Measurements from ENCODE around the gene DIP2C.
"Not testable (repeated sequence)": the region's sequence is repeated elsewhere in the genome, so short reads cannot be mapped to it uniquely, and the experiment has no call there.

DIP2C gene

GRCh38 chr10:375815-376505, 313.5 kb downstream of the DIP2C start:
- no peak for DNase-seq (ENCODE audit: low read depth)

- DNase-seq (ENCODE audit: low read depth) = no peak
These were observed 315.1 kb downstream of the DIP2C start for GRCh38 chr10:374354-374753.

- no peak for DNase-seq (ENCODE audit: low read depth)
These were observed 315.8 kb downstream of the DIP2C start for GRCh38 chr10:373526-374309.

- DNase-seq (ENCODE audit: low read depth) = no peak
These were observed 316.5 kb downstream of the DIP2C start for GRCh38 chr10:373015-373414.

GRCh38 chr10:372566-372965, 316.9 kb downstream of the DIP2C start:
- no peak for DNase-seq (ENCODE audit: low read depth)

- no peak for DNase-seq (ENCODE audit: low read depth)
These were observed 318.0 kb downstream of the DIP2C start for GRCh38 chr10:371515-371914.

- DNase-seq (ENCODE audit: low read depth) = no peak
These were observed 319.0 kb downstream of the DIP2C start for GRCh38 chr10:370449-370825.

- no peak for DNase-seq (ENCODE audit: low read depth)
These were observed 319.6 kb downstream of the DIP2C start for GRCh38 chr10:369684-370448.

- DNase-seq (ENCODE audit: low read depth) = no peak
These were observed 320.2 kb downstream of the DIP2C start for GRCh38 chr10:369221-369683.

- no peak for DNase-seq (ENCODE audit: low read depth)
These were observed 320.8 kb downstream of the DIP2C start for GRCh38 chr10:368579-369220.

GRCh38 chr10:368107-368506, 321.4 kb downstream of the DIP2C start:
- DNase-seq (ENCODE audit: low read depth) = not testable (repeated sequence)

GRCh38 chr10:367636-368035, 321.8 kb downstream of the DIP2C start:
- no peak for DNase-seq (ENCODE audit: low read depth)

GRCh38 chr10:366186-366585, 323.3 kb downstream of the DIP2C start:
- DNase-seq (ENCODE audit: low read depth) = no peak

GRCh38 chr10:364267-364775, 325.1 kb downstream of the DIP2C start:
- DNase-seq (ENCODE audit: low read depth) = no peak

GRCh38 chr10:363152-363551, 326.3 kb downstream of the DIP2C start:
- no peak for DNase-seq (ENCODE audit: low read depth)

- DNase-seq (ENCODE audit: low read depth) = no peak
These were observed 328.0 kb downstream of the DIP2C start for GRCh38 chr10:361203-362081.

- no peak for DNase-seq (ENCODE audit: low read depth)
These were observed 328.8 kb downstream of the DIP2C start for GRCh38 chr10:360653-361052.

- DNase-seq (ENCODE audit: low read depth) = no peak
These were observed 329.7 kb downstream of the DIP2C start for GRCh38 chr10:359762-360161.

GRCh38 chr10:359093-359492, 330.4 kb downstream of the DIP2C start:
- no peak for DNase-seq (ENCODE audit: low read depth)

GRCh38 chr10:357201-357950, 332.1 kb downstream of the DIP2C start:
- DNase-seq (ENCODE audit: low read depth) = no peak

All from HS-27A (cell line).